ENCODE results near the gene PALS1.
A peak's percentile ranks its signal among the peaks of the same experiment; 100 is the strongest.

The PALS1 gene
- long read RNA-seq, donor 1, full-length matches to known transcripts: 1 of 1 reads
- long read RNA-seq, donor 1, partial matches to known transcripts: 0 of 1 reads
- long read RNA-seq, donor 1, other reads (novel, unspliced or antisense): 0 of 1 reads
- long read RNA-seq, donor 2, full-length matches to known transcripts: 5 of 13 reads
- long read RNA-seq, donor 2, partial matches to known transcripts: 0 of 13 reads
- long read RNA-seq, donor 2, other reads (novel, unspliced or antisense): 8 of 13 reads
- long read RNA-seq, donor 3, partial matches to known transcripts: 0 of 1 reads
- long read RNA-seq, donor 3, other reads (novel, unspliced or antisense): 0 of 1 reads
- long read RNA-seq, donor 4, full-length matches to known transcripts: 3 of 25 reads
- long read RNA-seq, donor 4, partial matches to known transcripts: 22 of 25 reads
- long read RNA-seq, donor 4, other reads (novel, unspliced or antisense): 0 of 25 reads
- long read RNA-seq, donor 5, full-length matches to known transcripts: 4 of 78 reads
- long read RNA-seq, donor 5, partial matches to known transcripts: 6 of 78 reads
- long read RNA-seq, donor 5, other reads (novel, unspliced or antisense): 68 of 78 reads
- long read RNA-seq, donor 6, full-length matches to known transcripts: 2 of 23 reads
- long read RNA-seq, donor 6, partial matches to known transcripts: 21 of 23 reads
- long read RNA-seq, donor 6, other reads (novel, unspliced or antisense): 0 of 23 reads
- long read RNA-seq, donor 7: 0 reads
- long read RNA-seq, donor 8, full-length matches to known transcripts: 7 of 93 reads
- long read RNA-seq, donor 8, partial matches to known transcripts: 36 of 93 reads
- long read RNA-seq, donor 8, other reads (novel, unspliced or antisense): 50 of 93 reads

GRCh38 chr14:67241411-67242167 is at the start of gene PALS1:
PALS1 (plus strand) TSS chr14:67241435; CDS start chr14:67279171, 37,736 bp downstream.
- DNase-seq: peak; percentile 97

DNA sequence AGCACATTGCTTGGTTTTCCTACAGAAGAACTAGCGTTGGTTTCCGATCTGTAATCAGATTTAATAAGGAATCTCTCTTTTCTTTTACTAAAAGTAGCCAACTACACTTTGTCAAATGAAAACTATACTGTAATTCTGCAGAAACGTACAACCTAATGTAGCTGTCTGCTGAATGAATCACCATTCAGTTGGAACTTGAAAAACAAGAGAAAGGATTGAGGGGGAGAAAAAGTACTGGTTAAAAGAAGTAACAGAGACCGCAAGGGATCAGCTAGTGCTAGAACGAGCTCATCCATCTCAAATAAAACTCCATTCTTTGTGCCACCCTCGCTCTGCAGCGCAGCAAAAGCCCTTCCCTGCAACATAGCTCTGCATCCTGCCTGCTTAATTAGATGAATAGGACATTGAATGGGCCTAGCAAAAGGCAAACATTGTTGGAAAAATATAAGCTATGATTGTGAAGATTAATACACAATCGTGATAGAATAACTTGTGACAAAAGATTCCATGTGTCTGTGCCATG is 49.4 kb upstream of the PALS1 start:
- no peak for DNase-seq

DNA sequence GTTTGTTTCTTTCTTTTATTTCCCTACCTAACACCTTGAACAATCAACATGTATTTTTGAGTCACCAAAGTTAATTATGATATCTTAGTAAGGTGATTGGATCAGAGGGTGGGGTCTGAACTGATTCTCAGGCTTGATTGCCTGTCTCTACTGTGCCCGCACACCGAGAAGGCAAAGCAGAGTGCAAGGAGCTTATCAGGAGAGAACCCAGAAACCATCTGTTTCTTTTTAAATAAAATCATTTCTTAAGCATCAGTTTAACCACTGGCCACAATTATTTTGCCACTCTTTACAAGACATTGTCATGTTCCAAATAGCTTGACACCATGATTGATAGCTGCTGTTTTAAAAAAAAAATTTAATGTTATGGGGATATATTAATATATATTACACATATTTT is 48.9 kb upstream of the PALS1 start:
- no peak for DNase-seq

- no peak for DNase-seq
Observed at GRCh38 chr14:67195279-67195678, 46.0 kb upstream of the PALS1 start.

DNA sequence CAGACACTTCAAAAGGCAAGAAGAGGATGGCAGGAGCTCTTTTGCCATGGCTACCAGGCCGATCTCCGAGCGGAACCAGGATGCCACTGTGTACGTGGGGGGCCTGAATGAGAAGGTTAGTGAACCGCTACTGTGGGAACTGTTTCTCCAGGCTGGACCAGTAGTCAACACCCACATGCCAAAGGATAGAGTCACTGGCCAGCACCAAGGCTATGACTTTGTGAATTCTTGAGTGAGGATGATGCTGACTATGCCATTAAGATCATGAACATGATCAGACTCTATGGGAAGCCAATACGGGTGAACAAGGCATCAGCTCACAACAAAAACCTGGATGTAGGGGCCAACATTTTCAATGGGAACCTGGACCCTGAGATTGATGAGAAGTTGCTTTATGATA is 42.2 kb upstream of the PALS1 start:
- no peak for DNase-seq

GRCh38 chr14:67207810-67208209 is 33.4 kb upstream of the PALS1 start:
- DNase-seq: no peak

GRCh38 chr14:67218126-67218525 is 23.1 kb upstream of the PALS1 start:
- DNase-seq: no peak

DNA sequence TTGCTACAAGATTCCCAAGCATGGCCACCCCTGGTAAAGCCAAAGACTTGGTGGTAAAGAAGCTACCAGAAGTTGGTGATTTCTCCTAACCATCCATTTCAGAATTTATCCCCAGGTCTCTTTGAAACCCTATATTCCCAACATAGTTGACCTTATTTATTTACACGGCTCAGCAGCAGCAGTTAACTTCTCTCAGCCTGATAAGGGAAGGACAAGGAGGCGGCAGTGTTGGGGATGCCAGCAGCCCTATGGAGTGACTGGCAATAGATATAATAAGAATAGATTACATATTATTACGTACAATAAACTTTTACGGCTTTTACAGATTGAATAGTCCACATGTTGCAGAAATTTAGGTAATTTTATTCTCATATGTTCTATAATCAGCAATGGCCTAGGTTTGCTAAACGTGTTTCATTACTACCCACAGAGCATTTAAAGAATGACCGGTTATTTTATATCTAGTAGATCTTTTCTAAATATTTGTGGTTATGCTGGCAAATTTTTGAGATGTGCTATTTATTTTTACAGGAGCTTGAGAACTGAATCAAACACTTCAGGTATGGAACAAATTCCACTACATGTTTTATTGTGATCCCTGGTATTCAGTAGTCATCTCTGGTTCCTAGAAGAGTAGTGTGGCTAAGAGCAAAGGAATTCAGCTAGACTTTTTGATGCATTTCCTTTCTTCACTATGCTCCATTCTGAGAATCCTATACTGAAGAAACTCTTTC is 19.8 kb upstream of the PALS1 start:
- DNase-seq: no peak

GRCh38 chr14:67221982-67222328 is 19.3 kb upstream of the PALS1 start:
- DNase-seq: no peak

DNA sequence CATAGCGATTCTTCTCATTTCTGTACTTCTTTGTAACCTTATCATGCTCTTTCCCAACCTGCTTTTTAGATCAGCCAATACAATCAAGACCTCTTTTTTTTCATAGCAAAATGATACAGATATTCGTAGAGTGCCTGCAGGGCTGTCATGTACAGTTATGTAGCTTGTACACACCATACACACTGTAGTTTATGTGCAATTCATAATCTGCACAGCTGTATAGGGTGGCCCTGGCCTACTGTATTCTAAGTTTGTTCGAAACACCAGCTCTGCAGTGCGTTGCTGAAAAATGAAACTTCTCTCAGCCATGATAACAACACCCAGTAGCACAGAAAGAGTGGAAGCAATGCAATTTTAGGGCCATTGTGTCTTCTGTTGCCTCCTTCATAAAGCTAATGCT is 15.7 kb upstream of the PALS1 start:
- DNase-seq: no peak

GRCh38 chr14:67228325-67228984 is 12.8 kb upstream of the PALS1 start:
- no peak for DNase-seq

GRCh38 chr14:67232066-67232465 is 9.2 kb upstream of the PALS1 start:
- no peak for DNase-seq

- DNase-seq: no peak
Observed at GRCh38 chr14:67232621-67233020, 8.6 kb upstream of the PALS1 start.

- DNase-seq: no peak
Observed at GRCh38 chr14:67237591-67237990, 3.6 kb upstream of the PALS1 start.

DNA sequence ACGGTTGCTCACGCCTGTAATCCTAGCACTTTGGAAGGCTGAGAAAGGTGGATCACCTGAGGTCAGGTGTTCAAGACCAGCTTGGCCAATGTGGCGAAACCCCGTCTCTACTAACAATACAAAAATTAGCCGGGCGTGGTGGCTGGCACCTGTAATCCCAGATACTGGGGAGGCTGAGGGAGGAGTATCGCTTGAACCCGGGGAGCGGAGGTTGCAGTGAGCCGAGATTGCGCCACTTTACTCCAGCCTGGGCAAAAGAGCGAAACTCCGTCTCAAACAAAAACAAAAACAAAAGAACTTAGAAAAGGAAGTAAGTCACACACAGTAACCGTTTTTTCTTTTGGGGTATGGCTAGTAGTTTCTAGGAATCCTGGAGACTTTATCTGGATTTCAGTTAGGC is 1.7 kb upstream of the PALS1 start:
- no peak for DNase-seq

DNA sequence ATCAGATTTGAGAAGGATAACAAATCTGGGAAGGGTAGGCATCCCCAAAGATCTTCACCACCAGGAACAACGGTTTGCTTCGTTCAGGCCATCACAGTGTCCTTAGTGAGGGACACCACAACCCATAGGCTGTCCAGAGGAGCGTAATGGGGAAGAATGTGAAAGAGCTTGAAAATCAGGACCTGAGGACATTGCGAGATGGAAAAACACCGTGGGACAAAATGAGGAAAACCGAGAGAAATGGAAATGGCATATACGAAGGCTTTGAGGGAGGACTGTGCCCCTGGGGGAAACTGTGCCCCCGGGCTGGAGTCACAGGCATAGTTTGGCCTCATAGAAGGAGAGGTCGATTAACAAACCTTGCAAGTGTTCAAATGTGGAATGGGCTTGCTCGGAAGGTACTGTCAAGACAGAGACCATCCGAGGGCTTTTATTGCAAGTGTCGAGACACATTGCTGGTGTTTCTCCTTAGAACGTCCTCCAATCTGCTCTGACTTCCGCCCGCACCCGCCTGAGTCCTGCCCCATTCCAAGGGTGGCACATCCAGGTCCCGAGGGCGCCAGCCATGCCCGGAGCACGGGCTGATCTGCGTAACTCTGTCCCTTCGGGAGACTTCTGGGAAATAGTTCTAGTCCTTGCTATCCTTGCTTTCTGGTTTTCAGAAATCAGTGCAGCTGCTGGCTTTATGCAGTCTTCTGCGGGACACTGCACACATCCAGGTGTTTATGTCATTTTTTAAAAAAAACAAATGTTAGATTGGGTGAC is 885 bp upstream of the PALS1 start:
- DNase-seq: no peak

DNA sequence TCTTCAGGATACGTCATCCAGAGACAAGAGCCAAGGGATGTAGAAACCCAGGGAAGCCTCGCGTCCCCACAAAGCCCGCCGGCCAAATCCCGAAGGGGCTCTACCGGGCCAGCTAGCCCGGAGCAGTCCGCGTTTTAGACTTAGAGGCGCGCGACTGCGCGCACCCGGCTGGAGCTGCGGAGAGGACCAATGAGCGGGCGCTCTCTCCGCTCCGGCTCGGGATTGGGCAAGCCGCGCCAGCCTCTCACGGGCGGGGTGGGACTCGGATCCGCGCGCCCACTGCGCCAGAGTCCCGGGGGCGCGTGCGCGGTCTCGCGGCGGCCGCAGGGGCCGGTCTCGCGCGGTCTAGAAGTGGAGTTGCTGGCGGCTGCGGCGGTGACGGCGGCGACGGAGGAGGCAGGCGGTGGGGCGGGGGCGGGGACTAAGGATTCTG is 241 bp upstream of the PALS1 start:
- peak; percentile 93 for DNase-seq

DNA sequence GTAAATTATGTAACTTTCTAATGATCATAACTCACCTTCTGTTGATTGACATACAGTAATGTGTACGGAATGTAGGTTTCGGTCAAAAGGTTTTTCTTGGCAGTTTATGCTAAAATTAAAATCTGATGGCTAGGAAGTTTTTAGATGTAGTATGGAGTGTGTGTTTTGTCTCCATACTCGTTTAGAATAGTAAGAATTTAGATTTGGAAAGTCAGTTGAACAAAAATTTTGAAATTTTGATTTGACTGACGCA is 859 bp downstream of the PALS1 start:
- DNase-seq: no peak

- DNase-seq: no peak
Observed at GRCh38 chr14:67245104-67245503, 3.9 kb downstream of the PALS1 start.

- no peak for DNase-seq
Observed at GRCh38 chr14:67251573-67252226, 10.5 kb downstream of the PALS1 start.

All from right kidney (tissue), 9 donors.